Activated gamma-delta T cell (primary cell): ENCODE results near the gene F8.
"Not testable (repeated sequence)": the region's sequence is repeated elsewhere in the genome, so short reads cannot be mapped to it uniquely, and the experiment has no call there.

ENCODE experiments used
- DNase-seq: peaks from one replicate; lab custom pipeline; 2025; lab: John Stamatoyannopoulos, UW

The F8 gene

DNA sequence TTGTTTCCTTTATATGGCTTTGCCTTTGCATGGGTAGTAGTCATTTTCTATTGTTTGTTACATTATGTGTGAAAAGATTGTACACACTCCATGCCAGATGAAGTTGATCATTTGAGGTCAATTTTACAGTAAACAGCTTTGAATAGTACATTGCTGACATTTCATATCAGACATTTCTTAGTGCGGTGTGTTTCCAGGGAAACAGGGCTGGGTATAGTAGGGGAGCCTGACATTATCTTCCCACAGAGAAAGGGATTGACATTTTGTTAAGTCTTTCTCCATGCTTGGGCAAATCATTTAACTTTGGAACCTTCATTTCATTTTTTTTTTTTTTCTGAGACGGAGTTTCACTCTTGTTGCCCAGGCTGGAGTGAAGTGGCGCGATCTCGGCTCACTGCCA is 9.1 kb upstream of the F8 start:
- no peak for DNase-seq

DNA sequence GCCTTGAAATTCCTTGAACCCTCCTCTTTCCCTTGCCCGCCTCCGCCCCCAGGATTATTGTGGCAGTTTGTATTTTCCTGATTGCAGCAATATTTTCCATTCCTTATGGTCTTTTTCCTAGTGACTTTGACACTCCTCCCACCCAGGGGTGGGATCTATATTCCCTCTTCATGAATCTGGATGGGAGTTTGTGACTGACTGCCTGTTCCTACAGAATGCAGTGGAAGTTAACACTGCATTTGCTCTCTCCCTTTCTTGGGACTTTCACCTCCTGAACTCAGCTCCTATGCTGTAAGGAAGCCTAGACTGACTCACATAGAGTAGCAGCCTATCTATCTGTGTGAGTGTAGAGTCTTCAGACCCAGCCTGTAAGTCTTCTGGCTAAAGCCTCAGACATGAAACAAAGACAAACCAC is 6.4 kb upstream of the F8 start:
- DNase-seq: no peak

DNA sequence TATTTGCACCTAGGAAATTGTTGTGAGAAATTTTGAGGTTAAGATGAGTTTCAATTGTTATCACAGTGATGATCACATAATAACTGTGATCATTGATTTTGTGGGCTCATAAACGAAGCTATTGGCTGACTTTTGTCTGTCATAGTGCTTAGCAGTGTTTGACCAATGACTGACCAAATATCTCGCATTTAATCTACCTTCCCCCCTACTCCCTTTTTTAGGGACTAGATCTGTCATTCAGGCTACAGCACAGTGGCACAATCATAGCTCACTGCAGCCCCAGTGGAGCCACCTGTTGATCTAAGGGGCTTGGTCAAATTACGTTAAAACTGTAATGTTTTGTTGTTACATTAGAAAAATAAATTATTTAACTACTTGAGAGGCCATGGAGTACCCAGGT is 5.6 kb upstream of the F8 start:
- no peak for DNase-seq

DNA sequence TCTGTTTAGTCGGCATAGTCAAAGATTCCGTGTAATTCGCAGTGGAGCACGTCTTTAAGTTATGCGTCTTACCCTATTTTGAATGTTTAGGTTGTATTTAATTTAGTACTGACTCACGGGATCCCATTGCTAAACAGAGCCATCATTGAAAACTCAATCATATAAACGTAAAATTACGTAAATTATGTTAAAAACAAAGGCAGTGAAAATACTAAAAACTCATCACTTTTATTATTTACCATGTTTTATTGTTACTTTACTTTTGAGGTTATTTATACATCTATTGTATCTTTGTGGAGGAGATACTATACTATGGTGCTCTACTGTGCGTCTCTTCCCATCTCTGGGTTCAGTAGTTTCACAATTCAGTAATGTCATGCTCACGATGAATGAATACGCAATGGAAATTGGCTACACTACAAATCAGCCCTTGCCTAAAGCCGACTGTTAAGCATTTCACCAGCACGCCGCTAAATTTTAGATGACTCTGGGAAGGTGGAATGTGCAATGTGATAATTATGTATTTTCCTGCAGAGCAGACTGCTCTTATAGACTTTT is 5.1 kb upstream of the F8 start:
- DNase-seq: no peak

DNA sequence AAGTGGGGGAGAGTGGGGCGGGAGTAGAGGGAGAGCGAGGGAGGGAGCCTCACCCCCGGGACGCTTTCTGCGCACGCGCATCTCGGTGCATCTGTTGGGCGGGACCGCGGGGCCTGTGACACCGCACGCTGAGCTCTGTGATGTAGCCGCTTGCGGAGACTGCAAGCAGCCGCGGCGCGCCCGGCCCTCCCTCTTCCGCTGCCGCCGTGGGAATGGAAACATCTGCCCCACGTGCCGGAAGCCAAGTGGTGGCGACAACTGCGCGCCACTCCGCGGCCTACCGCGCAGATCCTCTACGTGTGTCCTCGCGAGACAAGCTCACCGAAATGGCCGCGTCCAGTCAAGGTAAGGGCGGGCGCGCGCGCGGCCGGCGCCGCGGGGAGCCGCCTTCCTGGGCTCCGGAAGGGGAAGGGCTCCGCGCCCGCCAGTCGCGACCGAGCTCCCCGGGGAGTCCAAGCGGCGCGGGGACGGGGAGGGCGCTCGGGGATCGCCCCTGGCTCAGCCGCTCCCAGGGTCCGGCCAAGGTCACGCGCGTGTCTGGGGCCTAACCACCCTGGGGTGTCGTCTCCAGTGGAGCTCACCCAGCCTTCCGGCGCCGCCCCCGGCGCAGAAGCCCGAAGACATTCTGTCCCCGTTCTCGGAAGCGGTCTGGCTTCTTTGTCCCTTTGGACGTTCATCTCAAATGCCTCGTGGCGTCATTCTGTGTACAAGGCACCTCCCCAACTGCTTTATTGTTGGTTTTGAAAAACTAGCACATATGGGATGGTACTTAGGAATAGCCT is 4.4 kb upstream of the F8 start, which contains the start of gene FUNDC2:
TSS of gene FUNDC2 (plus strand) at position 118 of the 782 bp plus-strand sequence. CDS start at position 213, 95 bp downstream.
- peak; percentile 90 for DNase-seq

DNA sequence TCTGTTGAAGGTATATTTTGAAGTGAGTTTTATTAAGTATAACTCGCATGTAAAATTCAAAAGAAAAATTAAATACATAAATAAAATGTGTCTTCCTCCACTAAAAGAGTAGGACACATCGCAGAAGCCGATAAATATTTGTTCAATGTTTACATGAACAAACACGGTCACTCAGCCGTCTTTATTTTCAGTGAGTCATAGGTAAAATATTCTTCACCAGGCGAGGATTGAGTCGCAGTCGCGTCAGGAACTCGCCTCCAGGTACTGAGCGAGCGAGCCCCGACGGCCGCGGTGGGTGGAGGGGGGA is 3.9 kb upstream of the F8 start:
- no peak for DNase-seq

DNA sequence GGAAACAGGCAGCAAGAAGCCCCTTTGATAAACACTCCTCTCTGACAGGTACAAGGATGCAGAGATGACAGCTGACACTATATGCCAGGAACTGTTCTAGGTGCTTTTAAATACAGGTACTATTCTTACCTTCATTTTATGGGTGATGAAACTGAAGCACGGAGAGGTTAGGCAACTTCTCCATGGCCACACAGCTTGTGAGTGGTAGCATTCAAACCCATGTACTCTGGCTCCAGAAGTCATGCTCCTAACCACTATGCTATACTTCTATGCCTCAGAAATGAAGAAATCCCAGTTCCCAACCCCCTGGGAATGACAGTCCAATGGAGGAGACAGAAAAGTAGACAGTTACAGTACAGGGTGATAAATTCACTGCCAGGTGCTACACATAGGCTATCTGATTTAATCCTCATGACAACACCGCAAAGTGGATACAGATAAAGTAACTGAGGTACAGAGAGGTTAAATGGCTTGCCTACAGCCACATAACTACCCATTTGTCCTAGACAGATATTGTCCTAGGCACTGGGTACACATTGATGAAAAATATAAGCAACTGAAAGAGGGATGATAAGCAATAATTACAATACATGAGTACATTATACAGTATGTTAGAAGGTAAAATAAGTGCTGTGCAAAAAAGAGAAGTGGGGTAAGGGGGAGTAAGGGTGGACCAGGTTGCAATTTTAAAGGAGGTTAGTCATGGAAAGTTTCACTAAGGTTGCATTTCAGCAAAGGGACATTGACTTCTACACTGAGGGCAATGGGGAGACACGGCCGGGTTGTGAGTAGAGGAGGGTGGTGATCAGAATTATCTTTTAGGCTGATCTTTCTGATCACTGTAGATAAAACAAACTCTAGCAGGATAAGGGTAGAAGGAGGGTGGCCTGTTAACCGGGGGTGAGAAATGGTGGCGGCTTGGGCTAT is 1.6 kb upstream of the F8 start:
- no peak for DNase-seq

DNA sequence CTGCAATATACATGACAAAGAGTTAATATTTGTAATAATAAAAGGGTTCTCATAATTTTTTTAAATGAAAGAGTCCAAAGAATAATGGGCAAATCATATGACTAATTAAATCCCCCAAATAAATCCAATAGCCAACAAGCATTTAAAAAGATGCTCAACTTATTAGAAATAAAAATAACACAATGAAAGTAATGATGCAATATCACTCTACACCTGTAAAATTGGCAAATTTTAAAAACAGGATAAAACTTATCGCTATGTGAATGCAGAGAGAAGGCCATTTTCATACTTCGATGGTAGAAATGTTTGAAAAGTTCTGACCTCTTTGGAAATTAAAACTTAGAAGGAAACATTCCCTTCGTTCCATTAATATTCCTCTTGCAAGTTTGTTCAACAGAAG is 1.9 kb downstream of the F8 start:
- DNase-seq: no peak

DNA sequence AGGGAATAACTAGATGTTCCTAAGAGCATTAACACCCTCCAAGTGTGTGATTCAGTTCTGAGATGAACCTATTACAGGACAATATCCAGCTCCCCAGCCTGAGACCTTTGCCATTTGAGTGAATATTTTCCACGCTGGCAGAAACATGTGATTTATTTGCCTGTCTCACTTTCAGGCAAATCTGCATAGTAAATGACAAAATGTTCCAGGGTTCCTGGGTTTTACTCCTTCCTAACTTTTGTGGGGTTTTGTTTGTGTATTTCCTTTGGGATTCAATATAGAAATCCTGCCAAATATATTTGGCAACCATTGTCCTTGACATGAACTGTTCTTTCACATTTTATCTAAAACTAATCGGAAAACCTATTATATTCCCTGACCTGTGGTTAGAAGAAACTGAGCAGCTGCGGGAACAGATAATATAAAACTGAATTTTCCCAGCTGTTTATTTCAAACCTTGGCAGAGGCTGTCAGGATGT is 12.5 kb downstream of the F8 start:
- DNase-seq: no peak

DNA sequence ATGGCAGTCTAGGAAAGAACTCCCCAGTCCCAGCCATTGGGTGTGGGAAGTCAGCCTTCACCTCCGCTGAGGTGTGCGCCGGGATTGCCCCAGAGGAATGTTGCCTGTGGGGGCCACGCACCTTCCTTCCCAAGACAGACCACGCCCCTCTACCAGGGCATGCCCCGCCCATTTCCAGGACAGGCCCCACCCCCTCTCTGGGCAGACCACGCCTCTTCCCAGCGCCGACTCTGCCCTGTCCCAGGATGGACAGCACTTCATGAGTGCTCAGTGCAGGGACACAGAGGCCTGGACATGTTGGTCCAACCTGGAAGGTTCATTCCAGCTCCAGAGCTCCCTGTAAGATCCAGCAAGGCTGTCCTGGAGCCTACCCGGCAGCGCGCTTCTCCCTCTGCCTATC is 13.9 kb downstream of the F8 start:
- not testable (repeated sequence) for DNase-seq

DNA sequence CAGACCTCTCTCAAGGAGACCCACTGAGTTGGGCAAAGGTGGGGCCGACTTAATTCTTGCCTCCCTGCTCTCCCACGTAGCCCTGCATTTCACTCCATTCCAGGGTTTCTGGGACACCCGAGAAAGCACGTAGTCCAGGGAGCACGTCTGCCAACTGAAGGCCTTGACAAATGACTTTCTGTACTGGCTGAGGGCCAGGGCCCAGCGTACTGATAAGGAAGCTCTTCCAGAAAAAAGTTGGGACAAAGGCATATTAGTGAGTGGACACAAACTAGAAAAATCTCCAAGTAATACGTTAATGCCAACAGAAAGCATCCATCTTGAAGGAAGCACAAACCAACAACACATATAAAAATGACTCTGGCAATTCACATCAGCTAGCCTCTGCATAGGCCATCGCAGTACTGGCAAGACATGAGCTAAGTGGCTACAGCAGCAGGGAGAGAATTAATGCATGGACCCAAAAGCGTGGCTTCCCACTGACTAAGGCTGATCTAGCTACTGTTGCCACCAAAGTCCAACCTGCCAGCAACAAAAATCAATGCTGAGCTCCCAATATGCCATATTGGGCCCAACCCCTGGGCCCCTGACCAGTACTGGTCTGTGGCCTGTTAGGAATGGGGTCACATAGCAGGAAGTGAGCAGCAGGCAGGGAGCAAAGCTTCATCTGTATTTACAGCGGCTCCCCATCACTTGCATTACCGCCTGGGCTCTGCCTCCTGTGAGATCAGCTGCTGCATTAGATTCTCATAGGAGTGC is 15.4 kb downstream of the F8 start:
- DNase-seq: not testable (repeated sequence)

DNA sequence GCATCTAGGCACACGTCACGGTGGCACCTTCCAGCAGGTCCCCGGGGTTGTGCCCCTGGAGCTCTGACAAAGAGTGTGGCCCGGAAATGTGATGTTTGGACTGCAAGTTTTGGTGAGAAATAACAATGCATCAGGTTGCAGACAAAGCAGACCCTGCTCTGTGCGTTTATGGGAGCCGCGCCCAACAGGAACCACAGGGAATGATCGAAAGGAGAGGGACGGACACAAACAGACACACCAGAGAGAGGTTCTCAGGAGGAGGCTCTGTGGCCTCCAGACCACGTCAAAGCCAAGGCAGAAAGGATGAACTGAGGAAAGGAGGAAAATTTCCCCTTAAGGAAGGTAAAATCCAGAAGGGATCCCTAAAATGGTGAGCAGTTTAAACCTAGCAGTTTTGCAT is 16.1 kb downstream of the F8 start:
- not testable (repeated sequence) for DNase-seq

DNA sequence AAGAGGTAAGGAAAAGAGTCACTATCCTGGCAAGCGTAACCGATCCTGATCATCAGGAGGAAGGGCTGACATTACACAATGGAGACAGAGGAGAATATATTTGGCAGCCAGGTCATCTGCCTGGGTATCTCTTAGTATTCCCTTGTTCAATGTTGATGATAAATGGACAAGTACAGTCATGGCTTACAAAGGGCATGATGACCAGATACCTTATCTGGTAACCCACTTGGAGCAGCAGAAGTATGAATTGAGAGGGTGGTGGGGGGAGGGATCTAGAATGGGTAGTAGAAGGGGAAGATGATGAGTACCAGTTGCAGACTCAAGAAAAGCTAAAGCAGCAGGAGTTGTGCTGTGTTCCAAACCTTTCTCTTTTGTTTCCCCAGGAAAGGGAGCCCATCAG is 17.3 kb downstream of the F8 start:
- DNase-seq: no peak

DNA sequence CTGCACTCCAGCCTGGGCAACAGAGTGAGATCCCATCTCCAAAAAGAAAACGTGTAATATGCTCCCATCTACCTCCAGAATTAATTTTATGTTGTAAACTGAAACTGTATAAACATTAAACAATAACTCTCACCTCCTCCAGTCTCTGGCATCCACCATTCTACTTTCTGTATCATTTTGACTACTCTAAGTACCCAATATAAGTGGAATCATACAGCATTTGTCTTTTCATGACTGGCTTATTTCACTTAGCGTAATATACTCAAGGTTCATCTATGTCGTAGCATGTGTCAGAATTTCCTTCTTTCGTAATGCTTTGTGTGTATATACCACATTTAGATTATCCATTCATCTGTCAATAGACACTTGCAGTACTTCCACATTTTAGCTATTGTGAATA is 20.6 kb downstream of the F8 start:
- DNase-seq: no peak

DNA sequence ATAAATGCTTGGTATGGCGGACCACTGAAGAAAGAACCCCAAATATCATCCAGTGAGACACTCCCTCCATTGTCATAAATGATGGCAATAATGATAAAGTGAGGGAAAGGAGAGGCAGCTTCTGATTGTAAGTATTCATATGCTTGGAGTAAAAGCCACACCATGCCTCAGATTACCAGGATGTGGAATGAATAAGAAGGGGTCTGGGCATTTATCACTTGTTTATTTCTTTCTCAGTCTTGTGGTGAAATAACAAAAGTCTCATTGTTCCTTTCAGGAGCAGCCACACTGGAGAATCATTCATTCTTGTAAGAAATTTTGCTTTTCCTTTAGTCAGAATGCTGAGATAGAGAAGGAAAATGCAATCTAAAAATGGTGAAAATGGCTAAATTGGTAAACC is 21.7 kb downstream of the F8 start:
- DNase-seq: no peak

DNA sequence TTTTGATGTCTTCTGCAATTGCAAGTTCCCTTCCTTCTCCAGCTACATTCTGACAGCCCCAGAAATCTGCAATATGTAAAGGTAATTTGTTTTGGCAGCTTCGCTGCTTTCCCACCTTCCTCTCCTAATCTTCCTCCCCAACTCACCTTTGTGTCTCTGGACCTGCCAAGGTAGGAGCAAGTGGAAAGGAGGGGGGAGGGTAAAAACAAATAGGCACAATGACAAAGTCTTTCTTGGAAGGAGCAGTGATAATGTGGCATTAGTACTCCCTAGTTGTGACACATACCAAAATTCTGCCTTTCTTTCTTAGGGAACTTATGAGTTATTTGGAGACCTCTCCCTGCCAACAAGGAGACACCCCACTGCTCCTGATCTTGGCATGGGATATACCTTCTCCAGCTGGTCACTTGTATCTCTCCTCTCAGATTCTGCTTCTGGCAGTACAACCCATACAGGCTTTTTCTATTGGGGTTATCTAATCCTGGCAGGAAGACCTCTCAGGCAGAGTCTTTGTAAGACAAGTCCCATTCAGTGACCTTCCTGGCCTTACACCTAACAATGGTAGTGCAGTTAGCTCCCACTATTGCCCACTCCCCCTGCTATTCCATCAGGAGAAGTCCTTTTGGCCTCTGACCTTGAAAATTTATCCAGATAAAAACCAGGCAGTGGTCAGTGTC is 24.2 kb downstream of the F8 start:
- DNase-seq: no peak

DNA sequence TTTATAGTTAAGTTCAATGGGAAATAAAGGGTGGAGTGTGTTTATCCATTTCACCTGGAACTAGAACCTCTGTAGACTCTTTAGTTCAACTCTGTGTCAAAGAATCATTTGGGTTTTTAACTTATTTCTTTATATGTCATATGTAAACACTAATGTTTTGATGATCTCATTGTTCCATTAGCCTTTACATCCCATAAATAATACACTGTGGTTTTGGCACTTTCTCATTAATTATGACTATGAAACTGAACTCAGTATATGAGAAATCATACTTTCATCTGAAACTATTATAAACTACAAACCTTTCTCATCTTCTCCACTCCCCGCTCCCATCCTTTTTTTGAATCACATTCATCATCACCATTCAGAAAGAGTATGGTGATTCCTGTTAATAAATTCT is 31.0 kb downstream of the F8 start:
- no peak for DNase-seq

DNA sequence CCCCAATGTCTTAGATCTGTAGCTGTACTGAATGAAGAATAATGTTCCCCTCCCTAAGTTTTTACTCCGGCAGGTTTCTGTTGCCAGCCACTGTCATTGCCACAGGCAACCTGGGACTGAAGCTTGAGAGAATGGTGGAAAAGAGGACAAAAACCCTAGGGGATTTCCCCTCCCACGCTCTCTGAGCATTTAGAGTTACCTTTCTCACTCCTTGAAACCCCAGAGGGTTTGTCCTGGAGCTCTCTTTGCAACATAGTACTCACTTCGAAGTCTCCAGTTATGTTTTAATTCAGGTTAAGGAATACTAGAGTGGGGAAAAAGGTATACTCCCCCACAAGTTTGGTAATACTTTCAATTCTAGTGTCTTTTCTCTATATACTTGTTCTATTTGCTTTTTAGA is 31.5 kb downstream of the F8 start:
- DNase-seq: no peak

DNA sequence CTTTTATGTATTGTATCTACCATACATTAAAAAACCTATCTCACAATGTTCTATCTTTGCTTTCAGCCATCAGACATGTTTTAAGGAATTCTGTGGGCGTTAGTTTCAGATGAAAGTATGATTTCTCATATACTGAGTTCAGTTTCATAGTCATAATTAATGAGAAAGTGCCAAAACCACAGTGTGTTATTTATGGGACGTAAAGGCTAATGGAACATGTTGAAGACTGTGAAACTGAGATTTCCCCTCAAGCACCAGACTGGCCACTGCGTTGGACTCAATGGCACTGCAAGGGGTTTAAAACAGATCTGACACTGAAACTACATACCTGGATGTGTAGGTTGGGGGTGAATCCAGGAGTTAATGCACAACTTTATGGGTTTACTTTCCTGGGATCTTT is 32.0 kb downstream of the F8 start:
- no peak for DNase-seq

DNA sequence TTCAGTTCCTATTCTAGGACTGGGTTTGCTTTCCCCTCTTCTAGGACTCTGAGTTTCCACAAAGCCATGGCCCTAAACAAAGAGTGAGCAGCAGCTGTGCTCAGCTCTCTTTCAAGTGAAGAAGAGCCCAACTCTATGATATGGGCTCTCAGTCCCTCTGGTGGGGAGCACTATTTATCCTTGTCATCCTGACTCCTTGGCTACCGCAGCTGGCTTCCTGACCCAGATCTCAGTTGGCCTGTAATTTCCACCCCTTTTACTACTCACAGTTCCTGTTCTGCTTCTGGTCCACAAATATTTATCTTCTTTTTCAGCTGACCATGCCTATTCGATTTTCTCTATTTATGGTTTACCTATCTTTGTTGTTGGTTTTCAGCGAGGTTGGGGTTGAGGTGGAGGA is 33.8 kb downstream of the F8 start:
- DNase-seq: no peak

DNA sequence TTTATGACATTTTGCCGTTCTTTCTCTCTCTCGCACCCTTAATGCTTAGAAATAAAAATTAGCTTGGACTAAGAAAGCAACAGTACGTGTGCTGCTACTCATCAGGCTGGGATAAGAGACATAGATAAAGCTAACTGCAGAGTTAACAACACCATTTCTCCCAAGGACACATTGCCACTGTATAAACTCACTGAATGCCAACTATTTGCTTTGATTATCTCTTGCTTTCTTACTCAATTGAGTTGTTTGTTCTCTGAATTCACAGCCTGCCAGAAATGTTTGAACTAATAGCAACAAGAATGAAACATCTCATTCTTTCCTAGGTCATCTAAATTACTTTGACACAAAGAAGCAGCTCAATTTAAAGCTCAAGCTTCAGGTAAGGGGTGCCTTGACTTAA is 34.6 kb downstream of the F8 start:
- DNase-seq: no peak
